NOMO-1 treated with dmso at 0.1 percent for 144 hours (cell line): ENCODE data around the gene ZBTB4.
"Not testable (repeated sequence)": the region's sequence is repeated elsewhere in the genome, so short reads cannot be mapped to it uniquely, and the experiment has no call there.

ENCODE experiments used
- DNase-seq: peaks from one replicate; lab custom pipeline; 2025; ENCODE audit not compliant: unreplicated experiment; lab: John Stamatoyannopoulos, UW

ZBTB4 gene

GRCh38 chr17:7493941-7494340 is 14.5 kb upstream of the ZBTB4 start:
- DNase-seq, result no peak

GRCh38 chr17:7491583-7491982 is 12.2 kb upstream of the ZBTB4 start:
- DNase-seq, result no peak

GRCh38 chr17:7490144-7490543 is 10.7 kb upstream of the ZBTB4 start:
- no peak for DNase-seq

GRCh38 chr17:7486181-7486580 is 6.8 kb upstream of the ZBTB4 start:
- no peak for DNase-seq

- no peak for DNase-seq
Observed at GRCh38 chr17:7484919-7485377, 5.5 kb upstream of the ZBTB4 start.

GRCh38 chr17:7484067-7484918 is 4.9 kb upstream of the ZBTB4 start, which contains the start of gene POLR2A:
TSS of gene POLR2A (plus strand) at chr17:7484366.
- peak; percentile 89 for DNase-seq

GRCh38 chr17:7483255-7484066 is 4.0 kb upstream of the ZBTB4 start:
- DNase-seq, result peak; percentile 83

- not testable (repeated sequence) for DNase-seq
Observed at GRCh38 chr17:7482742-7483088, 3.3 kb upstream of the ZBTB4 start.

- not testable (repeated sequence) for DNase-seq
Observed at GRCh38 chr17:7481842-7482741, 2.7 kb upstream of the ZBTB4 start.

- not testable (repeated sequence) for DNase-seq
Observed at GRCh38 chr17:7481275-7481674, 1.8 kb upstream of the ZBTB4 start, which contains the start of gene SLC35G6. TSS of gene SLC35G6 (plus strand) at chr17:7481446. CDS start at chr17:7481517, 71 bp downstream.

- no peak for DNase-seq
Observed at GRCh38 chr17:7480089-7480384, 606 bp upstream of the ZBTB4 start.

- no peak for DNase-seq
Observed at GRCh38 chr17:7478276-7479212, 887 bp downstream of the ZBTB4 start.

- DNase-seq, result peak; percentile 51
Observed at GRCh38 chr17:7477392-7478275, 1.8 kb downstream of the ZBTB4 start.

- no peak for DNase-seq
Observed at GRCh38 chr17:7476951-7477350, 2.5 kb downstream of the ZBTB4 start.

- DNase-seq, result no peak
Observed at GRCh38 chr17:7476494-7476893, 2.9 kb downstream of the ZBTB4 start.

GRCh38 chr17:7475764-7476422 is 3.5 kb downstream of the ZBTB4 start:
- no peak for DNase-seq

GRCh38 chr17:7474767-7475166 is 4.7 kb downstream of the ZBTB4 start:
- DNase-seq, result not testable (repeated sequence)

- no peak for DNase-seq
Observed at GRCh38 chr17:7471729-7472128, 7.7 kb downstream of the ZBTB4 start.
